ENCODE data around the gene KIAA1328. TPM values are rescaled to one million over a fixed set of nuclear protein-coding genes. Genes with fewer than 3 reads are reported as not detected.

The KIAA1328 gene
- total RNA-seq, 1 donor from 2014 or later = 5.8 TPM

DNA sequence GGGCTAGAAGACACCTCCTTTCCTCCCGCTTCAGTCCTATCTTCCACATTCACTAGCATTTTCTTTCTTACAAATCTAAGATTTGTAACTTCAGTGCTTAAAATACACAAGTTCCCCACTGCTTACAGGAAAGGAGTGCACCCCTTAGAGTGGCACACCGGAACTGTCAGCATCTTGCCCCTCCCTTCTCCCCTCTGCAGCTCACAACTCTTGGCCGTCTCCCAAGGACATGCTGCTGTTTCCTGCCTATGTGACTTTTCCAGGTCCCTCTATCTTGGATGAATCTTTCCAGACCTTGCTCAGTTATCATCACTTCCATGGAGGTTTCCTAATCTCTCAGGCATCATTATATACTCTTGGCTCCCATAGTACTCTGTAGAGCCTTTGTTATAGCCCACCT lies 401.8 kb downstream of the KIAA1328 start:
- H3K4me3 ChIP-seq (ENCODE audit: low read depth, low read length) = no peak overlapping the region
- TF ChIP-seq CTCF (IDR thresholded peaks at IDR 0.05; ENCODE audit: insufficient read depth, low read length, poor library complexity, severe bottlenecking) = no peak
- DNase-seq (ENCODE audit: low read depth) = no peak

DNA sequence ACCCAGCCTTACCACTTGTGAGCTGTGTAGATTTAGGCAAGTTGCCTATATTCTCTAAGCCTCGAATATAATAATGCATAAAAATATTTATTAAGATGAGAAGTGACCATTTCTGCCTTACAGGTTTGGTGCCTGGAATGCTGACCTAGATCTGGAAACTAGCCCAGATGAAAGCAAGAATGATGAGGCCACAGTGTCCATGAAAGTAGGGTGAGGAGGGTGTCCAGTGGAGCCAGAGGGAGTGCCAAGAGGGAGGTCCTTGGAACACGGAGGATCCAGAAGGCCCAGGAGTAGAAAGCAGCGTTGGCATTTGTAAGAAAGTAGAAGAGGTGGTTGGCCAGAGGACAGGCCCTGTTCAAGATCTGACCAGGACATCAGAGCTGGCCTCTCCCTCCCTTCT lies 402.3 kb downstream of the KIAA1328 start:
- Histone ChIP-seq H3K4me3 (ENCODE audit: low read depth, low read length) (no peak overlapping the region), H3K27me3 (ENCODE audit: control insufficient read depth, insufficient read depth, low read length) (no peaks in the 10 kb centered on the region), H3K36me3 (ENCODE audit: control insufficient read depth, insufficient read depth, low read length) (no peaks in the 10 kb centered on the region)
- TF ChIP-seq CTCF (IDR thresholded peaks at IDR 0.05; ENCODE audit: insufficient read depth, low read length, poor library complexity, severe bottlenecking) = no peak
- DNase-seq (ENCODE audit: low read depth) = no peak

More for the DNA sequence above, 401.8 kb downstream of the KIAA1328 start:
- no peaks in the 10 kb centered on the region for H3K36me3 ChIP-seq (ENCODE audit: control insufficient read depth, insufficient read depth, low read length)
- no peaks in the 10 kb centered on the region for H3K27me3 ChIP-seq (ENCODE audit: control insufficient read depth, insufficient read depth, low read length)

- Histone ChIP-seq H3K36me3 (ENCODE audit: control insufficient read depth, insufficient read depth, low read length) (no peaks in the 10 kb centered on the region), H3K4me3 (ENCODE audit: low read depth, low read length) (no peak overlapping the region), H3K27me3 (ENCODE audit: control insufficient read depth, insufficient read depth, low read length) (no peaks in the 10 kb centered on the region)
- no peak for TF ChIP-seq CTCF (IDR thresholded peaks at IDR 0.05; ENCODE audit: insufficient read depth, low read length, poor library complexity, severe bottlenecking)
- DNase-seq (ENCODE audit: low read depth) = no peak
These were observed 406.7 kb downstream of the KIAA1328 start for GRCh38 chr18:37235583-37235982.

DNA sequence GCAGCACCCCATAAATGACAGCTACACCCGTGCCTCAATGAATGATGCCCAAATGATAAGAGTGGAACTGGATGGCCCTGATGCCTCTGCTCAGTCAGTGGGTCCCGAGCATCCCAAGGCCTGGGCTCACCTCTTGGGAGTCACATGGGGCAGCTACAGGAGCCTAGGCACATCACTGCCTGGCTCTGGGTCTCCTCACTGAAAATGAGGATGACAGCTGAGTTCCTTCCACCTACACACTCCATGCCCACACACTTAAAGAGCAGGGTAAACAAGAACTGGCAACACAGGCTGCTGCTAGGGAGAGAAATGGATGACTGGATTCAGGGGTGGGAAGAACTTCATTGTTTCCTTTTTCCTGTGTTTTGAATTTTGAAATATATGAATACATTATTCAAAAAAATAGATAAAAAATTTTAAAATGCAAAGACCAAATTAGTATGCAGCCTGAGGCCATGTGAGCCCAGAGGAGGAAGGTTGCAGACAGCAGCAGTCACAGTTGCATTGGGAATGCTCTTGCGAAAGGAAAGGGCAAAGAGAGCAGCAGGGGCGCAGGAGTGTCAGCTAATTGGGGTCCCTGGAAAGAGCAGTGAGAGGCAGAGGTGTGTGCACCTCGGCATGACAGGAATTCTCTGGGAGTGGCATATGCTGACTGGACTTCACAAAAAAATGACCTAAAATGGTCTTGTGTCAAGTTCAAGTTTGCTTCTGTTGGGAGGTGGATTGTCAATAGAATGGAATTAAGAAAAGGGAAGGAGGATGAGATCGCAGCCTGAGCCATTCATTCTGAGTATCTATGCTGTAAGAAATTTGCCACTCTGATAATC lies 409.6 kb downstream of the KIAA1328 start:
- TF ChIP-seq CTCF (IDR thresholded peaks at IDR 0.05; ENCODE audit: insufficient read depth, low read length, poor library complexity, severe bottlenecking) = no peak
- Histone ChIP-seq H3K4me3 (ENCODE audit: low read depth, low read length) (no peak overlapping the region), H3K36me3 (ENCODE audit: control insufficient read depth, insufficient read depth, low read length) (no peaks in the 10 kb centered on the region), H3K27me3 (ENCODE audit: control insufficient read depth, insufficient read depth, low read length) (peaks cover 7% of the 10 kb centered on the region)
- DNase-seq (ENCODE audit: low read depth) = no peak

GRCh38 chr18:37242091-37242490 lies 413.2 kb downstream of the KIAA1328 start:
- Histone ChIP-seq H3K4me3 (ENCODE audit: low read depth, low read length) (no peak overlapping the region), H3K36me3 (ENCODE audit: control insufficient read depth, insufficient read depth, low read length) (no peaks in the 10 kb centered on the region), H3K27me3 (ENCODE audit: control insufficient read depth, insufficient read depth, low read length) (peaks cover 7% of the 10 kb centered on the region)
- no peak for TF ChIP-seq CTCF (IDR thresholded peaks at IDR 0.05; ENCODE audit: insufficient read depth, low read length, poor library complexity, severe bottlenecking)
- no peak for DNase-seq (ENCODE audit: low read depth)

Data from kidney epithelial cell (primary cell).